ENCODE data around the gene ANKRD11.
A peak's percentile ranks its signal among the peaks of the same experiment; 100 is the strongest.

The ANKRD11 gene

DNA sequence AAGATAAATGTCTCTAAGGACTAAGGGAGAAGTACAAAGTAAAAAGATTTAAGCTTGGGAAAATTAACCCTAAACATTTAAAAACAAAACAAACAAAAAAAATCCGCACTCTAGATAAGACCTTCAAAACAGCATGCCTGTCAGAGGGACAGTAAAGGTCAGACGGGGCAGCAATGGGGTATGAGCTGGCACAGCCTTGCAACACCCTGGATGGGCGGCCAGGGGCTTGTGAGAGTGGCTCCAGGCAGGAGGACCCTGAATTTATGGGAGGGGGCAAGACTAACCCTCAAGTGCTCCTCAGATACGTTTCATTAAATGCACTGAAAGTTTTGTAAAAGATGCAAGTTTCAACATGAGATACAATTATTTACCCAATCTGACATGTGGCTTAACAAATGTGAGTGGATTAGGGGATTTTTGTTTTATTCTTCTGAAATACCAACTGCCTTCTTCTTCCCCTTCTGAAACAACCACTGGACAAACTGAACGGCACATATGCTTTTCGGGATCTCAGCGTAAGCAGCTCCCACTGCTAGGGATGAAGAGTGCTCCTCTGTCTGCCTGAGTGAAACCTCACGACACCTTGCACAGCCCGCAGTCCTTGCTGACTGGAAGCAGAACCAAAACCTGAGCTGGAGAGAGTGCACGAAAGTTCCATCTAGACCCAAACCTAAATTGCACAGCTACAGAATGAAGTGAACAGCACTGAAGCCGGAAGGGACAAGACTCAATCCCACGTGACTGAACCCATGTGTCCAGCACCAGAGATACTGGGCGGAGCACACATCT is 128.4 kb downstream of the ANKRD11 start:
- H3K9me3 Mint-ChIP-seq = no peaks in the 10 kb centered on the region
- H3K4me1 Mint-ChIP-seq = peaks cover 94% of the 10 kb centered on the region
- peak overlapping the region; percentile 82 for H3K27ac Mint-ChIP-seq
- H3K27me3 Mint-ChIP-seq = no peaks in the 10 kb centered on the region
- peaks cover 1% of the 10 kb centered on the region for H3K36me3 Mint-ChIP-seq
- H3K4me3 Mint-ChIP-seq = peak overlapping the region; percentile 79

GRCh38 chr16:89360760-89361435 is 129.5 kb downstream of the ANKRD11 start:
- H3K27me3 Mint-ChIP-seq = no peaks in the 10 kb centered on the region

GRCh38 chr16:89359264-89360147 is 130.9 kb downstream of the ANKRD11 start:
- H3K27ac Mint-ChIP-seq = peak overlapping the region; percentile 62
- no peaks in the 10 kb centered on the region for H3K9me3 Mint-ChIP-seq
- H3K27me3 Mint-ChIP-seq = no peaks in the 10 kb centered on the region
- peaks cover 3% of the 10 kb centered on the region for H3K36me3 Mint-ChIP-seq
- H3K4me3 Mint-ChIP-seq = peak overlapping the region; percentile 79
- peaks cover 91% of the 10 kb centered on the region for H3K4me1 Mint-ChIP-seq

More at GRCh38 chr16:89360760-89361435, 129.5 kb downstream of the ANKRD11 start:
- H3K27ac Mint-ChIP-seq = peak overlapping the region; percentile 82
- H3K36me3 Mint-ChIP-seq = peaks cover 1% of the 10 kb centered on the region
- H3K9me3 Mint-ChIP-seq = no peaks in the 10 kb centered on the region
- H3K4me1 Mint-ChIP-seq = peaks cover 91% of the 10 kb centered on the region
- peak overlapping the region; percentile 79 for H3K4me3 Mint-ChIP-seq

- Mint-ChIP-seq H3K36me3 (peaks cover 3% of the 10 kb centered on the region), H3K4me3 (peak overlapping the region; percentile 58), H3K4me1 (peaks cover 90% of the 10 kb centered on the region), H3K9me3 (no peaks in the 10 kb centered on the region), H3K27me3 (no peaks in the 10 kb centered on the region), H3K27ac (peak overlapping the region; percentile 62)
Measured at GRCh38 chr16:89358030-89359005, 132.0 kb downstream of the ANKRD11 start.

- Mint-ChIP-seq H3K27ac (peak overlapping the region; percentile 57), H3K9me3 (no peaks in the 10 kb centered on the region), H3K27me3 (no peaks in the 10 kb centered on the region), H3K4me3 (peak overlapping the region; percentile 55), H3K36me3 (peaks cover 3% of the 10 kb centered on the region), H3K4me1 (peaks cover 94% of the 10 kb centered on the region)
Measured at GRCh38 chr16:89357055-89357816, 133.1 kb downstream of the ANKRD11 start.

- H3K36me3 Mint-ChIP-seq = peaks cover 6% of the 10 kb centered on the region
- no peaks in the 10 kb centered on the region for H3K9me3 Mint-ChIP-seq
- peak overlapping the region; percentile 27 for H3K27ac Mint-ChIP-seq
Measured at GRCh38 chr16:89355686-89356085, 134.7 kb downstream of the ANKRD11 start.

GRCh38 chr16:89355007-89355406 is 135.4 kb downstream of the ANKRD11 start:
- peaks cover 94% of the 10 kb centered on the region for H3K4me1 Mint-ChIP-seq
- peaks cover 6% of the 10 kb centered on the region for H3K36me3 Mint-ChIP-seq
- no peak overlapping the region for H3K4me3 Mint-ChIP-seq
- no peaks in the 10 kb centered on the region for H3K9me3 Mint-ChIP-seq
- H3K27ac Mint-ChIP-seq = peak overlapping the region; percentile 30
- no peaks in the 10 kb centered on the region for H3K27me3 Mint-ChIP-seq

More at GRCh38 chr16:89355686-89356085, 134.7 kb downstream of the ANKRD11 start:
- Mint-ChIP-seq H3K4me1 (peaks cover 94% of the 10 kb centered on the region), H3K27me3 (no peaks in the 10 kb centered on the region), H3K4me3 (no peak overlapping the region)

GRCh38 chr16:89354325-89354724 is 136.0 kb downstream of the ANKRD11 start:
- Mint-ChIP-seq H3K9me3 (no peaks in the 10 kb centered on the region), H3K4me1 (peaks cover 94% of the 10 kb centered on the region), H3K4me3 (peak overlapping the region; percentile 44), H3K36me3 (peaks cover 6% of the 10 kb centered on the region), H3K27ac (peak overlapping the region; percentile 24), H3K27me3 (no peaks in the 10 kb centered on the region)

- H3K9me3 Mint-ChIP-seq = no peaks in the 10 kb centered on the region
- no peaks in the 10 kb centered on the region for H3K27me3 Mint-ChIP-seq
- peaks cover 94% of the 10 kb centered on the region for H3K4me1 Mint-ChIP-seq
- peaks cover 5% of the 10 kb centered on the region for H3K36me3 Mint-ChIP-seq
- peak overlapping the region; percentile 30 for H3K4me3 Mint-ChIP-seq
- peak overlapping the region; percentile 70 for H3K27ac Mint-ChIP-seq
Measured at GRCh38 chr16:89352091-89352681, 138.2 kb downstream of the ANKRD11 start.

GRCh38 chr16:89351645-89352044 is 138.7 kb downstream of the ANKRD11 start:
- H3K36me3 Mint-ChIP-seq = peaks cover 5% of the 10 kb centered on the region
- peaks cover 94% of the 10 kb centered on the region for H3K4me1 Mint-ChIP-seq
- H3K9me3 Mint-ChIP-seq = no peaks in the 10 kb centered on the region
- no peaks in the 10 kb centered on the region for H3K27me3 Mint-ChIP-seq
- no peak overlapping the region for H3K4me3 Mint-ChIP-seq
- H3K27ac Mint-ChIP-seq = peak overlapping the region; percentile 72

DNA sequence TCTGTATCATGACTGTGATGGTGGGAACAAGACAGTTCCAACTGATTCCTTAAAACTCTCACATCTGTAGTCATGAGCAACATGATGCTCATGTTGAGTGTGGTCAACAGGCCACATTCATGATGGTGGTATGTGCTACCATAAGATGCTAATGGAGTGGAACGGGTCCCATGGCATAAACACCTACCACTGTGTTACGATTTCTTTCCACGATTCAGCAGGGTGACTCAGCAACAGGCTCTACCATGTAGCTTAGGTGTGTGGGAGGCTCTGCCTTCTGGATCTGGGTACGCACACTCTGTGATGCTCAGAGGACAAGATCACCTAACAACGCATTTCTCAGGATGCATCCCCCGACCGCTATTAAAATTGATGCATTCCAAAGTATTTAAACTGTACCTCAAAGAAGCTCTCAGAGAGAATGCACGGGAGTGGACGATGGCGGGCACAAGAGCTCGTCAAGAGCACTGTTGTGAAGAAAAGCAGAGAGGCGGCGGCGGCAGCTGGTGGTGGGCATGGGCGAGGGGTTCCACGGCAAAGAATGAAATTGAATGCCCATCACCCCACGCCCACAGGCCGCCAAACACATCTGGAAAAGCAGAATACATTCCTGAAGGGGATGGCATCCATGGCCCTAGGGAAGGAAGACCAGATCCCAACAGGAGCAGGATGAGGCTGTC is 139.5 kb downstream of the ANKRD11 start:
- Mint-ChIP-seq H3K27me3 (no peaks in the 10 kb centered on the region), H3K27ac (peak overlapping the region; percentile 72), H3K4me1 (peaks cover 97% of the 10 kb centered on the region), H3K36me3 (peaks cover 5% of the 10 kb centered on the region), H3K4me3 (peak overlapping the region; percentile 16), H3K9me3 (no peaks in the 10 kb centered on the region)

DNA sequence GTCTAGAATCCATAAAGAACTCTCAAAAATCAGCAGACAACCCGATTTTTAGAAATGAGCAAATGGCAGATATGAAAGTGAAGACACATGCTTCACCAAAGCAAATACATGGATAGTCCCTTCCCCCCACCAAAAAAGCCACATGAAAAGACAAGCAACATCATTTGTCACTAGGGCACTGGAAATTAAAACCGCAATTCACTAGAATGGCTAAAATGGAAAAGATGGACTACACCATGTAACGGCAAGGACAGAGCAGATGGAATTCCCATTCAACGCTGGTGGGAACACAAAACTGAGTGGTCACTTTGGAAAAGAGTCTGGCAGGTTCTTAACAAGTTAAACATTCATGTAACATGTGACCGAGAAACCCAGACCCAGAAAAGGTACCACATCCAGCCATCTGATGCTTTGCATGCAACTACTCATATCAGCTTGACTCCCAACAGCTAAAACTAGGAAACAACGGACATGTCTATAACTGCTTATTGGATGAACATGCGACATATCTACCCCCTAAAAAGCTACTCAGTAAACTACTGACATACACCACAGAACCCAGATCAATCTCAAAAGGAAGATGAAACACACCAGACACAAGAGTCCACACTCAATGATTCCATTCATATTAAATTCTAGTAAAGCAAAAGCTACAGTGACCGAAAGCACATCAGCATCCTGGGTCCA is 140.3 kb downstream of the ANKRD11 start:
- no peaks in the 10 kb centered on the region for H3K9me3 Mint-ChIP-seq
- peaks cover 3% of the 10 kb centered on the region for H3K36me3 Mint-ChIP-seq
- no peaks in the 10 kb centered on the region for H3K27me3 Mint-ChIP-seq
- H3K4me1 Mint-ChIP-seq = peaks cover 97% of the 10 kb centered on the region
- H3K27ac Mint-ChIP-seq = peak overlapping the region; percentile 68
- H3K4me3 Mint-ChIP-seq = peak overlapping the region; percentile 60

DNA sequence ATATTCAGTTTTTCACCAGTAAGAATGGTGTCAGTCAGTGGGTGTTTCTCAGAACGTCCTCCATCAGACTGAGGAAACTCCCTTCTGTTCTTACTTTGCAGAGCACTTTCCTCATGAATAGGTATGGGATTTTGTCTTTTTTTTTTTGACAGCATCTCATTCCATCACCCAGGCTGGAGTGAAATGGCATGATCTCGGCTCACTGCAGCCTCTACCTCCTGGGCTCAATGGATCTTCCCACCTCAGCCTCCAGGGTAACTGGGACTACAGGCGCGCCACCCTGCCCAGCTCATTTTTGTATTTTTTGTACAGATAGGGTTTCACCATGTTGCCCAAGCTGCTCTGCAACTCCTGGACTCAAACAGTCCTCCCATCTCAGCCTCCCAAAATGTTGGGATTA is 142.6 kb downstream of the ANKRD11 start:
- peak overlapping the region; percentile 52 for H3K27ac Mint-ChIP-seq
- H3K4me3 Mint-ChIP-seq = peak overlapping the region; percentile 51
- H3K27me3 Mint-ChIP-seq = no peaks in the 10 kb centered on the region
- H3K9me3 Mint-ChIP-seq = no peaks in the 10 kb centered on the region
- H3K4me1 Mint-ChIP-seq = peaks cover 96% of the 10 kb centered on the region
- peaks cover 3% of the 10 kb centered on the region for H3K36me3 Mint-ChIP-seq
